Activated CD4-positive, alpha-beta memory T cell treated with anti-CD3 and anti-CD28 coated beads for 36 hours (primary cell): ENCODE results near the gene LUZP2. TPM values are rescaled to one million over a fixed set of nuclear protein-coding genes. Genes with fewer than 3 reads are reported as not detected.

Experiments used
- CTCF ChIA-PET: fragments of 350-600 bp; sonication (Branson Sonifier 250); formaldehyde crosslinking; loops from one replicate; lab custom pipeline; 2021; ENCODE audit warnings: antibody characterized with exemption, inconsistent platforms; lab: Charles Lee
- POLR2A ChIA-PET: fragments of 350-600 bp; sonication (Branson Sonifier 250); formaldehyde crosslinking; loops from one replicate; lab custom pipeline; 2021; ENCODE audit warnings: antibody characterized with exemption; lab: Charles Lee
- DNase-seq: peaks from one replicate; pipeline ENCODE4 v3.0.0-alpha.2; 2020
- H3K27ac Mint-ChIP-seq: one replicate; pipeline ENCODE4 v1.8.0; 2021; ENCODE audit warnings: mixed read lengths
- H3K27me3 Mint-ChIP-seq: one replicate; pipeline ENCODE4 v1.8.0; 2021; ENCODE audit warnings: mixed read lengths
- H3K36me3 Mint-ChIP-seq: one replicate; pipeline ENCODE4 v1.8.0; 2021; ENCODE audit warnings: mixed read lengths
- H3K4me1 Mint-ChIP-seq: one replicate; pipeline ENCODE4 v1.8.0; 2021; ENCODE audit warnings: low read depth, mixed read lengths
- H3K4me3 Mint-ChIP-seq: one replicate; pipeline ENCODE4 v1.8.0; 2021; ENCODE audit warnings: mild to moderate bottlenecking, mixed read lengths
- H3K9me3 Mint-ChIP-seq: one replicate; pipeline ENCODE4 v1.8.0; 2021; ENCODE audit warnings: mixed read lengths
- intact Hi-C: fragments of 100-400 bp; cut with micrococcal nuclease; formaldehyde crosslinking; loops from one replicate; pipeline ENCODE4 v1.15.1; 2023
- total RNA-seq, 2 experiments: library from RNA; stranded (reverse); gene quantifications; one replicate each; pipeline ENCODE4 v1.2.3, GENCODE V29; 2021

The LUZP2 gene
- total RNA-seq, 2 experiments from 2014 or later, result not detected

DNA sequence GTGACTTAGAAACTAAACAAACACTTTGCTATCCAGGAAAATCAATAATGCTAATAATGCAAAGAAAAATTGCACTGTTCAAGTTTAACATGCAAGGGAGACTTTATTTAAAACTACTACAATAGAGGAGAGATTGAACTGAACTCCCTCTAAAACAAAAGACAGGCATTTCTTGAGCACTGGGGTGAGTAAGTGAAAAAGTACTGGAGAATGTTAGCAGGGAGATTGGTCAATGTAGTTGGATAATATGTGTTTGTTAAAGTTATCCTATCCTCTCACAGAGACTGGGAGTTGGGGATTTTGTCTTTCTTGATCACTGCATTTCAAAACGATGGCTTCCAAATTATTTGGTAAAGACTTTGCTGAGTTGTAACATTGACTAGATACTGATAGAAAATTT lies 77.6 kb downstream of the LUZP2 start:
- intact Hi-C loops, result no loop called here
- CTCF ChIA-PET, result no interaction called here

DNA sequence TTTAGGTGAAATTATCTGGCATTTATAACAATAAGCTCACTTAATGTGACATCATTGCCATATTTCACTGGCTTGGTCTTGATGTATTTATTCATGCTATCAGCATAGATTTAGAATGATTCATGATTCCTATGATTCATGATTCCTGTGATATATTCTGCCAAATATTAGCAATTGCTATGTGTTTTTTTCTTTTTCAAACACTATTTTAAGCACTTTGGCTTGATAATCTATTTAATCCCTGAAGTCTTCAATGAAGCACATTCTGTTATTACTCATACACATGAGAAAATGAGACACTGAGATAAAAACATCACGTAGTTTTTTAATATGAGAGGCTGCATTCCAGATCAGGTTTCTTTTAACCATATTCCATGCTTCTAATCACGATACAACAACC lies 78.5 kb downstream of the LUZP2 start:
- Mint-ChIP-seq H3K36me3 (no peaks in the 10 kb centered on the region), H3K4me3 (no peak overlapping the region), H3K4me1 (no peaks in the 10 kb centered on the region), H3K27ac (no peak overlapping the region), H3K27me3 (no peaks in the 10 kb centered on the region), H3K9me3 (peaks cover 14% of the 10 kb centered on the region)
- intact Hi-C loops, result no loop called here
- CTCF ChIA-PET, result no interaction called here
- DNase-seq, result no peak
- POLR2A ChIA-PET, result no interaction called here

More for the DNA sequence above, 77.6 kb downstream of the LUZP2 start:
- no peak for DNase-seq
- Mint-ChIP-seq H3K4me3 (no peak overlapping the region), H3K27ac (no peak overlapping the region), H3K4me1 (no peaks in the 10 kb centered on the region), H3K27me3 (no peaks in the 10 kb centered on the region), H3K9me3 (peaks cover 14% of the 10 kb centered on the region), H3K36me3 (no peaks in the 10 kb centered on the region)
- POLR2A ChIA-PET, result no interaction called here

GRCh38 chr11:24585192-24585591 lies 88.3 kb downstream of the LUZP2 start:
- ChIA-PET CTCF (no interaction called here), POLR2A (no interaction called here)
- Mint-ChIP-seq H3K9me3 (peaks cover 15% of the 10 kb centered on the region), H3K27me3 (no peaks in the 10 kb centered on the region), H3K4me1 (no peaks in the 10 kb centered on the region), H3K36me3 (no peaks in the 10 kb centered on the region), H3K4me3 (no peak overlapping the region), H3K27ac (no peak overlapping the region)
- no peak for DNase-seq
- intact Hi-C loops, result no loop called here

DNA sequence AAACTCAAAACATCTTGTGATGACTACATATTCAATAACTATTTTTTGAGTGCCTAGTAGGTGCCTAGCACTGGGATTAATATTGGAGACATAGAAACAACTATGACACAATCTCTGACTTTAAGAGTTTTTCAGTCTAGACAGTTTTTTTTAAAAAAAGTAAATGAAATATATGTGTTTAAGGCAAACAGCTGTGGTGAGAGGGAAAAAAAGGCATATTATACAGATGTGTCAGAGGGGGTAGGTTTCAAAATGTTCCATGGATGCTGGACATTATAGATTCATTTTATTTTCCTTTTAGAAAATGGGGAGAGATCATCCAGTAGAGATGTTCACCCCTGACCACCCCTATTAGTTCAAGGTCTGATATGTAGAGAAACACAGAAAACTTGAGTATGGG lies 90.8 kb downstream of the LUZP2 start:
- DNase-seq, result no peak
- CTCF ChIA-PET, result no interaction called here
- peaks cover 14% of the 10 kb centered on the region for H3K9me3 Mint-ChIP-seq
- H3K27me3 Mint-ChIP-seq, result no peaks in the 10 kb centered on the region
- H3K36me3 Mint-ChIP-seq, result no peaks in the 10 kb centered on the region
- intact Hi-C loops, result no loop called here
- no peak overlapping the region for H3K4me3 Mint-ChIP-seq
- H3K27ac Mint-ChIP-seq, result no peak overlapping the region
- H3K4me1 Mint-ChIP-seq, result no peaks in the 10 kb centered on the region
- POLR2A ChIA-PET, result no interaction called here

GRCh38 chr11:24588081-24588480 lies 91.2 kb downstream of the LUZP2 start:
- Mint-ChIP-seq H3K4me1 (no peaks in the 10 kb centered on the region), H3K27me3 (no peaks in the 10 kb centered on the region), H3K9me3 (peaks cover 12% of the 10 kb centered on the region), H3K27ac (no peak overlapping the region), H3K4me3 (no peak overlapping the region), H3K36me3 (no peaks in the 10 kb centered on the region)
- POLR2A ChIA-PET, result no interaction called here
- intact Hi-C loops, result no loop called here
- CTCF ChIA-PET, result no interaction called here
- no peak for DNase-seq

- Mint-ChIP-seq H3K4me3 (no peak overlapping the region), H3K36me3 (no peaks in the 10 kb centered on the region), H3K9me3 (peaks cover 7% of the 10 kb centered on the region), H3K4me1 (no peaks in the 10 kb centered on the region), H3K27ac (no peak overlapping the region), H3K27me3 (no peaks in the 10 kb centered on the region)
- POLR2A ChIA-PET, result no interaction called here
- CTCF ChIA-PET, result no interaction called here
- no peak for DNase-seq
- intact Hi-C loops, result no loop called here
These were observed 92.2 kb downstream of the LUZP2 start for GRCh38 chr11:24589064-24589463.

DNA sequence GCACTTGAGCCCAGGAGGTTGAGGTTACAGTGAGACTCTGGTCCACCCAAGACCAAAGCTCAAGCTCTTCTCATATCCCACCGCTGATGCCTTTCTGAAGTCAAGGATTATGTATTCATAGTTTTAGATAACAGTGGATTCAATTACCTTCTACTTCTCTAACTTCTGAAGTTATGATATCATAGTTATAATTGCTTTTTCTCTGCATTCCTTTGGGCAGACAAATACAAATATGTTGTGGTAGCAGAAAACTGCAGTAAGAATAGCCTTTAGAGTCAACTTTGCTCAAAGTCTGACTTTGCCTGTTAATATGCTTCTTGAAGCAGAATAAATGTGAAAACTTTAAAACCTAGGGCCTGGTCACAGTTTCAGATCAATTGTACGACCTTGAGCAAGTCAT lies 94.4 kb downstream of the LUZP2 start:
- intact Hi-C loops, result no loop called here
- no peak overlapping the region for H3K27ac Mint-ChIP-seq
- peaks cover 6% of the 10 kb centered on the region for H3K9me3 Mint-ChIP-seq
- DNase-seq, result no peak
- H3K4me1 Mint-ChIP-seq, result no peaks in the 10 kb centered on the region
- CTCF ChIA-PET, result no interaction called here
- no peaks in the 10 kb centered on the region for H3K27me3 Mint-ChIP-seq
- no peaks in the 10 kb centered on the region for H3K36me3 Mint-ChIP-seq
- POLR2A ChIA-PET, result no interaction called here
- H3K4me3 Mint-ChIP-seq, result no peak overlapping the region

DNA sequence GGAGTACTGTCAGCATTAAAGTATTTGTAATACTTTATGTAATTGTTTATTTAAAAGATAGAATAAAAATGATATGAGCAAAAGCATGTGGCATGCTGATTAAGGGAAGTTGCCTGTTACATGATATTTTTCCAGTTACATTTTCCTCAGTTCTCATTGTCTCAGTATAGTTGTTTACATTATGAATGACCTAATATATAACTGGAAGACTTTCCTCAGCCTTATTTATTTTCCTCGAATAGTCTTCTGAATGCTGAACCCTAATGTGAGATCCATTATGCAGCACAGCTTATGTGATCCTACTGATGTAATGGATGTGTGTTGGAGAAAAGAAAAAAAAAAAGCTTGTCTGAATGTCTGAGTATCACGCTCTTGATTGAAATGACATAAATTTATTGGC lies 95.5 kb downstream of the LUZP2 start:
- Mint-ChIP-seq H3K36me3 (no peaks in the 10 kb centered on the region), H3K9me3 (peaks cover 8% of the 10 kb centered on the region), H3K27ac (no peak overlapping the region), H3K4me3 (no peak overlapping the region), H3K4me1 (no peaks in the 10 kb centered on the region), H3K27me3 (no peaks in the 10 kb centered on the region)
- intact Hi-C loops, result no loop called here
- ChIA-PET POLR2A (no interaction called here), CTCF (no interaction called here)
- DNase-seq, result no peak

- no peaks in the 10 kb centered on the region for H3K4me1 Mint-ChIP-seq
- intact Hi-C loops, result no loop called here
- H3K36me3 Mint-ChIP-seq, result no peaks in the 10 kb centered on the region
- no peak overlapping the region for H3K4me3 Mint-ChIP-seq
- H3K27me3 Mint-ChIP-seq, result no peaks in the 10 kb centered on the region
- POLR2A ChIA-PET, result no interaction called here
- peaks cover 5% of the 10 kb centered on the region for H3K9me3 Mint-ChIP-seq
- no peak overlapping the region for H3K27ac Mint-ChIP-seq
- CTCF ChIA-PET, result no interaction called here
- DNase-seq, result no peak
These were observed 96.5 kb downstream of the LUZP2 start for GRCh38 chr11:24593332-24593731.

DNA sequence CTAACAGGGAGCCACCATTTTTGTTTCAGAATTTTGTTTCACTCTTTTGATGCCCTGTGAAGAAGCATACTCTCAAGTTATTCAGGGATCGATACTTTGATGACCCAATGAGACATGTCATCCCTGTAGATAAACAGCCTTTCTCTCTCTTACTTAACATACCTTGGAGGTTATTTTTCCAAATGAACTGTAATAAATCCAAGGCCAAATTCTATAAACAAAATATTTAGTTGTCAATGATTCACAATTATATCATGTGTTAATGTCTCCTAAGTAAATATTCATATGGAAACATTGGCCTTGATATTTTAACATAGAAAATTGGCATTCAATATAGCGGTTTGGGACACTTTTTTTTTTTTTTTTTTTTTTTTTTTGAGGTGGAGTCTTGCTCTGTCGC lies 97.5 kb downstream of the LUZP2 start:
- H3K27me3 Mint-ChIP-seq, result no peaks in the 10 kb centered on the region
- POLR2A ChIA-PET, result no interaction called here
- H3K9me3 Mint-ChIP-seq, result peaks cover 8% of the 10 kb centered on the region
- no peaks in the 10 kb centered on the region for H3K4me1 Mint-ChIP-seq
- intact Hi-C loops, result no loop called here
- CTCF ChIA-PET, result no interaction called here
- DNase-seq, result no peak
- no peaks in the 10 kb centered on the region for H3K36me3 Mint-ChIP-seq
- H3K27ac Mint-ChIP-seq, result no peak overlapping the region
- H3K4me3 Mint-ChIP-seq, result no peak overlapping the region

- H3K9me3 Mint-ChIP-seq, result peaks cover 8% of the 10 kb centered on the region
- no peaks in the 10 kb centered on the region for H3K36me3 Mint-ChIP-seq
- ChIA-PET CTCF (no interaction called here), POLR2A (no interaction called here)
- no peaks in the 10 kb centered on the region for H3K4me1 Mint-ChIP-seq
- no peak overlapping the region for H3K27ac Mint-ChIP-seq
- intact Hi-C loops, result no loop called here
- no peaks in the 10 kb centered on the region for H3K27me3 Mint-ChIP-seq
- no peak for DNase-seq
- H3K4me3 Mint-ChIP-seq, result no peak overlapping the region
These were observed 101.8 kb downstream of the LUZP2 start for GRCh38 chr11:24598641-24599040.

DNA sequence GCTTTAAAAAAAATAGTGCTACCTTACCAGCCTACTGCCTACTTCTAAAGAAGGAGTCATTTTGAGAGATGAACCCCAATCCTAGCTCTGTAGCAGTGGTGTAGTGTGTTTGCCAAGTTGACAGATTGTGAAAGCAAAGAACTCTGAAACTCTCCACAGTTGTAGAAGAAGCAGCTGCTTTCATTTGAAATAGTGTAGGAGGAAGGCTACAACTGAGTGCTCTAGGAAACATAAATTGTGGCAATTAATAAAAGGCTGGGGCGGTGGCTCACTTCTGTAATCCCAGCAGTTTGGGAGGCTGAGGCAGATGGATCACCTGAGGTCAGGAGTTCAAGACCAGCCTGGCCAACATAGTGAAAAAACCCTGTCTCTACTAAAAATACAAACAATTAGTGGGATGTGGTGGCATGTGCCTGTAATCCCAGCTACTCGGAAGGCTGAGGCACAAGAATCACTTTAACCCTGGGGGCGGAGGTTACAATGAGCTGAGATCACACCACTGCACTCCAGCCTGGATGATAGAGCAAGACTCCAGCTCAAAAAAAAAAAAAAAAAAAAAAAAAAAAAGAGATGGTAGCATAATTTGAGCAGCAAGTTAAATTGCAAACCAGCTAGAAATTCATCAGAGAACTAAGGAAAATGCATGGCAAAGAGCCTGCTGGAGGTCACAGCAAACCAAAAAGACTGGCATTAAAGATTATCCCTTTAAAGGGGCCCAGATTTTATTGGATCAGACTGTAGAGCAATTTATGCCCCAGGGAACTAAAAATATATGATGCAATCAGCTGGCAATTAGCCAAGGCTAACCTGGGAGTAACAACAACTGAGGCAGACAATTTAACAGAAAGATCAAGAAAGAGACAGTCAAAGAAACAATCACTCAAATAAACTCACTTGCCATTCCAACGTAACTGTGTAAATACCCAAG lies 112.6 kb downstream of the LUZP2 start:
- ChIA-PET CTCF (no interaction called here), POLR2A (no interaction called here)
- H3K27me3 Mint-ChIP-seq, result no peaks in the 10 kb centered on the region
- no peak for DNase-seq
- no peak overlapping the region for H3K4me3 Mint-ChIP-seq
- H3K9me3 Mint-ChIP-seq, result peaks cover 20% of the 10 kb centered on the region
- no peaks in the 10 kb centered on the region for H3K4me1 Mint-ChIP-seq
- intact Hi-C loops, result no loop called here
- no peak overlapping the region for H3K27ac Mint-ChIP-seq
- H3K36me3 Mint-ChIP-seq, result no peaks in the 10 kb centered on the region
